ENCODE data around the gene SERPINA5.

The SERPINA5 gene

GRCh38 chr14:94583557-94583956 lies 2.3 kb downstream of the SERPINA5 start:
- H3K4me1 ChIP-seq (ENCODE audit: low read length), result no peaks in the 10 kb centered on the region
- H3K36me3 ChIP-seq (replicated peaks; ENCODE audit: insufficient read depth, low read length), result no peaks in the 10 kb centered on the region
- H3K4me3 ChIP-seq (ENCODE audit: low read length), result no peak overlapping the region
- no peaks in the 10 kb centered on the region for H3K79me2 ChIP-seq (ENCODE audit: low read length)
- DNase-seq, result no peak
- no peaks in the 10 kb centered on the region for H3K9me2 ChIP-seq (replicated peaks; ENCODE audit: insufficient read depth, low read length)
- no peaks in the 10 kb centered on the region for H3F3A ChIP-seq (ENCODE audit: insufficient read depth, low read length)
- no peak overlapping the region for H3K4me2 ChIP-seq (ENCODE audit: low read depth, low read length)
- no peak overlapping the region for H2AFZ ChIP-seq (ENCODE audit: low read length)
- no peaks in the 10 kb centered on the region for H3K27me3 ChIP-seq (replicated peaks; ENCODE audit: insufficient read depth, low read length)
- no peaks in the 10 kb centered on the region for H4K20me1 ChIP-seq (ENCODE audit: insufficient read depth, low read length)
- no peaks in the 10 kb centered on the region for H3K9me3 ChIP-seq (replicated peaks; ENCODE audit: insufficient read depth, low read length)
- H3K27ac ChIP-seq (ENCODE audit: low read length), result no peak overlapping the region
- TF ChIP-seq CTCF (IDR thresholded peaks at IDR 0.05; ENCODE audit: low read length) (no peak), EZH2phosphoT487 (IDR thresholded peaks at IDR 0.05; ENCODE audit: low read length) (no peak), EZH2 (optimal IDR thresholded peaks at IDR 0.05; ENCODE audit: low read depth, low read length) (no peak)
- no peak overlapping the region for H3K9ac ChIP-seq (ENCODE audit: low read length)

- H3K4me2 ChIP-seq (ENCODE audit: low read depth, low read length), result no peak overlapping the region
- H3K79me2 ChIP-seq (ENCODE audit: low read length), result no peaks in the 10 kb centered on the region
- TF ChIP-seq EZH2phosphoT487 (IDR thresholded peaks at IDR 0.05; ENCODE audit: low read length), result no peak
- no peak for TF ChIP-seq CTCF (IDR thresholded peaks at IDR 0.05; ENCODE audit: low read length)
- no peak for TF ChIP-seq EZH2 (optimal IDR thresholded peaks at IDR 0.05; ENCODE audit: low read depth, low read length)
- H3K4me3 ChIP-seq (ENCODE audit: low read length), result no peak overlapping the region
- no peaks in the 10 kb centered on the region for H4K20me1 ChIP-seq (ENCODE audit: insufficient read depth, low read length)
- no peak overlapping the region for H3K27ac ChIP-seq (ENCODE audit: low read length)
- no peak overlapping the region for H3K9ac ChIP-seq (ENCODE audit: low read length)
- no peak for DNase-seq
- no peaks in the 10 kb centered on the region for H3F3A ChIP-seq (ENCODE audit: insufficient read depth, low read length)
- H3K9me3 ChIP-seq (replicated peaks; ENCODE audit: insufficient read depth, low read length), result no peaks in the 10 kb centered on the region
- no peak overlapping the region for H2AFZ ChIP-seq (ENCODE audit: low read length)
- no peaks in the 10 kb centered on the region for H3K9me2 ChIP-seq (replicated peaks; ENCODE audit: insufficient read depth, low read length)
- H3K36me3 ChIP-seq (replicated peaks; ENCODE audit: insufficient read depth, low read length), result no peaks in the 10 kb centered on the region
- no peaks in the 10 kb centered on the region for H3K27me3 ChIP-seq (replicated peaks; ENCODE audit: insufficient read depth, low read length)
- H3K4me1 ChIP-seq (ENCODE audit: low read length), result no peaks in the 10 kb centered on the region
Observed at GRCh38 chr14:94584591-94585280, 3.5 kb downstream of the SERPINA5 start.

GRCh38 chr14:94586635-94587034 lies 5.4 kb downstream of the SERPINA5 start:
- Histone ChIP-seq H3K9me3 (replicated peaks; ENCODE audit: insufficient read depth, low read length) (no peaks in the 10 kb centered on the region), H3K9ac (ENCODE audit: low read length) (no peak overlapping the region), H3K4me3 (ENCODE audit: low read length) (no peak overlapping the region), H3K27ac (ENCODE audit: low read length) (no peak overlapping the region), H3K79me2 (ENCODE audit: low read length) (no peaks in the 10 kb centered on the region), H3F3A (ENCODE audit: insufficient read depth, low read length) (no peaks in the 10 kb centered on the region), H3K36me3 (replicated peaks; ENCODE audit: insufficient read depth, low read length) (no peaks in the 10 kb centered on the region), H3K4me2 (ENCODE audit: low read depth, low read length) (no peak overlapping the region), H3K4me1 (ENCODE audit: low read length) (no peaks in the 10 kb centered on the region), H2AFZ (ENCODE audit: low read length) (no peak overlapping the region), H3K27me3 (replicated peaks; ENCODE audit: insufficient read depth, low read length) (no peaks in the 10 kb centered on the region), H3K9me2 (replicated peaks; ENCODE audit: insufficient read depth, low read length) (no peaks in the 10 kb centered on the region), H4K20me1 (ENCODE audit: insufficient read depth, low read length) (no peaks in the 10 kb centered on the region)
- TF ChIP-seq EZH2phosphoT487 (IDR thresholded peaks at IDR 0.05; ENCODE audit: low read length), result no peak
- TF ChIP-seq CTCF (IDR thresholded peaks at IDR 0.05; ENCODE audit: low read length), result no peak
- no peak for TF ChIP-seq EZH2 (optimal IDR thresholded peaks at IDR 0.05; ENCODE audit: low read depth, low read length)
- DNase-seq, result no peak
